Fibroblast of lung (primary cell): ENCODE data around the gene ACER3.

ENCODE experiments used
- CTCF ChIP-seq, 2 donors: IDR thresholded peaks in 1 of 2; conservative IDR thresholded peaks in 1 of 2; 1 replicate in 1 of 2; 2 replicates in 1 of 2; pipeline ENCODE4 v1.5.1; 2011 to 2012; ENCODE audit warnings: low read length in 2 of 2, control low read depth in 1 of 2, inconsistent platforms in 1 of 2, low read depth in 1 of 2, mild to moderate bottlenecking in 1 of 2
- EZH2 ChIP-seq: IDR thresholded peaks from 2 replicates; pipeline ENCODE4 v1.5.1; 2012; ENCODE audit warnings: low read length, control low read depth, mild to moderate bottlenecking; ENCODE audit errors: missing control alignments

GRCh38 chr11:77042111-77042726 is 181.5 kb downstream of the ACER3 start:
- no peak for TF ChIP-seq EZH2
- TF ChIP-seq CTCF (conservative IDR thresholded peaks at IDR 0.05 in 1 of 2, IDR thresholded peaks at IDR 0.05 in 1 of 2; ENCODE audit: low read depth in 1 of 2, low read length in 2 of 2): no peak
